Measurements from ENCODE around the gene BRAT1. TPM values are rescaled to one million over a fixed set of nuclear protein-coding genes. Genes with fewer than 3 reads are reported as not detected.
"Not testable (repeated sequence)": the region's sequence is repeated elsewhere in the genome, so short reads cannot be mapped to it uniquely, and the experiment has no call there.

Gene BRAT1
- total RNA-seq, 1 donor from 2014 or later: 39.5 TPM

DNA sequence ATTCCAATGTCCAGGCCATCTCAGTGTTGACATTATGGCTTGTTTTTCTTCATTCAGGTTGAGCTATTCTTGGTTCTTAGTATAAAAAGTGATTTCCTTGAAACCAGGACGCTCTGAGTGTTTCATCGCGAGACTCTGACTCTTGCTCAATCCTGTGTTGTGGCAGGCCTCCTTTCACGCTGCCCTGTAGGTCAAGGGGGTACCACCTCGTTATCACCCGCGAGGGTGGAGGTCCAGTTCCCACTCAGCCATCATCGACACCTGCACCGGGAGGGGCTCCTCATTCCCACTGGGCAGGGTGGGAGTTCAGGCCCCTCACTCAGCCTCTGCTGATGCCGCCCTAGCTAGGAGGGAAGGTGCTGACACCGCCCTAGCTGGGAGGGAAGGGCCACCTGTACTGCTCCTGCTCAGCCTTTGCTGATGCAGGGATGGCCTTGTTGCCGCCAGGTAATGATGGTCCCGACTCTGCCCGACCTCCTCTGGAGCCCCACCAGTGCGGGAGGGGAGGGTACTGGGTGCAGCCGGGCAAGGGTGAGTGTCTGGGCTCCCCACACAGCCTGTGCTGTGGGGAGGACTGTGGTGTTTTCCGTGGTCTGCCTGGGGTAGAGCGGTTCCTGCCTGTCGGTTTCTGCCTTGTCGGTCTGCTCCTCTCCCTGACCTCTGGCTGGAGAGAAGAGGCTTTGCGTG lies 19.9 kb upstream of the BRAT1 start:
- no peak overlapping the region for H3K4me3 Mint-ChIP-seq
- no peak overlapping the region for H3K27ac Mint-ChIP-seq
- intact Hi-C loops (cut with micrococcal nuclease): no loop called here
- H3K27me3 Mint-ChIP-seq: no peaks in the 10 kb centered on the region
- no peak for DNase-seq
- H3K9me3 Mint-ChIP-seq: no peaks in the 10 kb centered on the region
- H3K4me1 Mint-ChIP-seq: peaks cover 4% of the 10 kb centered on the region
- peaks cover 9% of the 10 kb centered on the region for H3K36me3 Mint-ChIP-seq (ENCODE audit: low read depth)

- no peaks in the 10 kb centered on the region for H3K9me3 Mint-ChIP-seq
- no peaks in the 10 kb centered on the region for H3K27me3 Mint-ChIP-seq
- no peak overlapping the region for H3K27ac Mint-ChIP-seq
- H3K4me1 Mint-ChIP-seq: peaks cover 4% of the 10 kb centered on the region
- no peak for DNase-seq
- H3K4me3 Mint-ChIP-seq: no peak overlapping the region
- intact Hi-C loops (cut with micrococcal nuclease): no loop called here
- H3K36me3 Mint-ChIP-seq (ENCODE audit: low read depth): peaks cover 7% of the 10 kb centered on the region
Observed at GRCh38 chr7:2573761-2574160, 18.4 kb upstream of the BRAT1 start.

DNA sequence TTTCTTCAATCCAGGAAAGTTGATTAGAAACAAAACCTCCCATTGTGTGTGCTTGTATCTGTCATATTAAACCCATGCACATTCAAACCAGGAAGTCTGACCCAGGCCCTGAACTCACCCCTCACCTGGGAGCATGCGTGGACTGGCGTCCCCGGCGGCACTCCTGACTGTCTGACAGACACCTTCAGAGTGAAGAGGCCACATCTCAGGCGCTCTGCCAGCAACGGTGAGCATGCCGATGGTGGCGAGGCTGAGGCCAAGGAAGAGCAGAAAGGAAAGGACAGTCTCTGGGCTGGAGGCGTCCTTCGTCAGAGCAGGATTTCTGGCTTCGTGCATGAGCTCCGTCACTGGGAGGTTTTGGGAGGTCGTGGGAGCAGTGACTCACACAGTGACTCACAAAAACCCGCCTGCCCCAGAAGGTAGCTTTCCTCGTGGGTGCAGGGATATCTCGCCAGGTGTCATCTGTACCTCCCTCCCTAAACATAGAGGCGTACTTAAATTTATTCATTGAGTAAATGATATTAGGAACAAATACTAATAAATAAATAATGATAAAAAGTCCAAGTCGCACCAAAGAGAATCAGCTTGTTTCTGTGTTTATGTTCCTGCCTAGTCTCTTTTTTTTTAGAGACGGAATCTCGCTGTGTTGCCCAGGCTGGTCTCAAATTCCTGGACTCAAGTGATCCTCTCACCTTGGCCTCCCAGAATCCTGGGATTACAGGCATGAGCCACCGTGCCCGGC lies 16.9 kb upstream of the BRAT1 start:
- Mint-ChIP-seq H3K27ac (no peak overlapping the region), H3K4me1 (peaks cover 4% of the 10 kb centered on the region), H3K27me3 (no peaks in the 10 kb centered on the region), H3K4me3 (no peak overlapping the region), H3K9me3 (no peaks in the 10 kb centered on the region), H3K36me3 (ENCODE audit: low read depth) (peaks cover 7% of the 10 kb centered on the region)
- DNase-seq: no peak
- intact Hi-C loops (cut with micrococcal nuclease): no loop called here

DNA sequence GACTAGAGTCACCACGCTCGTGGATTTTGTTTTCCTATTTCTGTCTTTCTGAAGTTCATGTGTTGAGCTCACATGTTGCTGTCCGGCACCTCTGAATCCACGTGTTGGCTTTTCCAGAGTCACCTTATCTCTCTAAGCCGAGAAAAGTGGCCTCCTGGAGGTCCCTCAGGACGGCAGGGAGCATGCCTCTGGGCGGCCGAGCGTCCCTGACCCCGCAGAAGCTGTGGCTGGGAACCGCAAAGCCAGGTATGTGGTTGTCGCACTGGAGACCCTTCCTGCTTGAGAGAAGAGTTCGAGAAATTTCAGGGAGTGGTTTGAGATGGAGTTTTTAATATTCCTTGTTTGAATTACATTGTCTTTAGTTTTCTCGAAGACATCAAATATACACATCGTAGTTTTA lies 16.1 kb upstream of the BRAT1 start:
- H3K27me3 Mint-ChIP-seq: no peaks in the 10 kb centered on the region
- no peak for DNase-seq
- intact Hi-C loops (cut with micrococcal nuclease): no loop called here
- H3K9me3 Mint-ChIP-seq: no peaks in the 10 kb centered on the region
- H3K27ac Mint-ChIP-seq: no peak overlapping the region
- no peak overlapping the region for H3K4me3 Mint-ChIP-seq
- H3K4me1 Mint-ChIP-seq: peaks cover 6% of the 10 kb centered on the region
- peaks cover 7% of the 10 kb centered on the region for H3K36me3 Mint-ChIP-seq (ENCODE audit: low read depth)

GRCh38 chr7:2570021-2570420 lies 14.7 kb upstream of the BRAT1 start:
- Mint-ChIP-seq H3K4me1 (peaks cover 6% of the 10 kb centered on the region), H3K4me3 (no peak overlapping the region)
- intact Hi-C loops (cut with micrococcal nuclease): no loop called here

DNA sequence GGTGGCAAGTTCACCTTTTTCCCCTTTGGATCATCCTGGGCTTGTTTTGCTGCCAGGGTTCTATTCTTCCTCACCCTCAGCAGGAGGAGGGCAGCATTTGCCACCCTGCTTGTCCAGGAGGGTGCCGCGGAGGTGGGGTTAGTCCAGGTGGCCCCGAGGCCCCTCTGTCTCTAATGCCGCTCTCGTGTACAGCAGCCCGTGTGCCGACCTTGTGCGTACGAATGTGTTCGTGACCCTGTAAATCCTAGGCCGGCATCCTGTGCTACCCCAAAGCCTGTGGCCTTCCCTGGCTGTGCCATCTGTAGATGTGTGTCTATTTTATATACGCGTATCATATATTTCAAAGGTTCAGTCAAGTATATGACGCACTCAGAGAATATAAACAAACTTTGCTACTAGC lies 14.1 kb upstream of the BRAT1 start:
- H3K4me3 Mint-ChIP-seq: no peak overlapping the region

More at GRCh38 chr7:2570021-2570420, 14.7 kb upstream of the BRAT1 start:
- H3K27ac Mint-ChIP-seq: no peak overlapping the region
- no peaks in the 10 kb centered on the region for H3K9me3 Mint-ChIP-seq
- no peaks in the 10 kb centered on the region for H3K27me3 Mint-ChIP-seq
- no peak for DNase-seq
- H3K36me3 Mint-ChIP-seq (ENCODE audit: low read depth): peaks cover 7% of the 10 kb centered on the region

GRCh38 chr7:2568521-2569223 lies 13.3 kb upstream of the BRAT1 start:
- intact Hi-C loops (cut with micrococcal nuclease): no loop called here

More for the DNA sequence above, 14.1 kb upstream of the BRAT1 start:
- H3K36me3 Mint-ChIP-seq (ENCODE audit: low read depth): peaks cover 7% of the 10 kb centered on the region
- no peaks in the 10 kb centered on the region for H3K9me3 Mint-ChIP-seq
- H3K4me1 Mint-ChIP-seq: peaks cover 6% of the 10 kb centered on the region
- no peak overlapping the region for H3K27ac Mint-ChIP-seq
- DNase-seq: no peak
- no peaks in the 10 kb centered on the region for H3K27me3 Mint-ChIP-seq
- intact Hi-C loops (cut with micrococcal nuclease): no loop called here

DNA sequence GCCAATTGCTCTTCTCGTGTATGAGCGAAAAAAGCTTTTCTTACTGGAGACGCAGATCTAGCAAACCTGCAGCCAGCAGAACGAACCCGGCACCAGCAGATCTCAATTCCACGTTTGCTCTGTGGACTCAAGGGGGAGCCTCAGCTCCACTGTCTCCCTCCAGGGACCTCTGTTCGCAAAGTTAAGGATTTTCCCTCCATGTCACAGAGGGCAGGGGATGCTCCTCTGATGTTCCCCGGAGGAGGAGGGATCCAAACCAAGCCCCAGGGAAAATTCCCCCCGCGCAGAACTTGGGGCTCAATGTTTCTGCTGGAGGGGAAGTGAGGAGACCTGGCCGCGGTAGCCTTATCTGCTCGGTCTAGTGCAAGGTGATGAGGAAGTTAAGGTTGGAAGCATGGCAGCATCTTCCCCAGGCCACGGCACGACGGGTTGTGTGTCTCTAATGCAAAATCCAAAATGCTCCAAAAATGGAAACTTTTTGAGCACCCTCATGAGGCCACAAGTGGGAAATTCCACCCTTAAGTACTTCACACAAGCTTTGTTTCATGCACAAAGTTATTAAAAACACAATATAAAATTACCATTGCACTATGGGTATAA lies 12.5 kb upstream of the BRAT1 start:
- Mint-ChIP-seq H3K27ac (no peak overlapping the region), H3K4me3 (no peak overlapping the region), H3K9me3 (no peaks in the 10 kb centered on the region), H3K36me3 (ENCODE audit: low read depth) (no peaks in the 10 kb centered on the region), H3K27me3 (no peaks in the 10 kb centered on the region), H3K4me1 (peaks cover 6% of the 10 kb centered on the region)
- intact Hi-C loops (cut with micrococcal nuclease): no loop called here
- no peak for DNase-seq

More at GRCh38 chr7:2568521-2569223, 13.3 kb upstream of the BRAT1 start:
- Mint-ChIP-seq H3K4me3 (no peak overlapping the region), H3K27me3 (no peaks in the 10 kb centered on the region), H3K36me3 (ENCODE audit: low read depth) (peaks cover 5% of the 10 kb centered on the region), H3K9me3 (no peaks in the 10 kb centered on the region), H3K27ac (no peak overlapping the region), H3K4me1 (peaks cover 6% of the 10 kb centered on the region)
- no peak for DNase-seq

- no peaks in the 10 kb centered on the region for H3K27me3 Mint-ChIP-seq
- no peaks in the 10 kb centered on the region for H3K9me3 Mint-ChIP-seq
- no peak overlapping the region for H3K27ac Mint-ChIP-seq
- no peaks in the 10 kb centered on the region for H3K36me3 Mint-ChIP-seq (ENCODE audit: low read depth)
- no peak for DNase-seq
- intact Hi-C loops (cut with micrococcal nuclease): no loop called here
- peaks cover 3% of the 10 kb centered on the region for H3K4me1 Mint-ChIP-seq
- H3K4me3 Mint-ChIP-seq: no peak overlapping the region
Observed at GRCh38 chr7:2566890-2567678, 11.8 kb upstream of the BRAT1 start.

- intact Hi-C loops (cut with micrococcal nuclease): no loop called here
- H3K4me3 Mint-ChIP-seq: no peak overlapping the region
- H3K27ac Mint-ChIP-seq: no peak overlapping the region
Observed at GRCh38 chr7:2566348-2566889, 11.1 kb upstream of the BRAT1 start.

DNA sequence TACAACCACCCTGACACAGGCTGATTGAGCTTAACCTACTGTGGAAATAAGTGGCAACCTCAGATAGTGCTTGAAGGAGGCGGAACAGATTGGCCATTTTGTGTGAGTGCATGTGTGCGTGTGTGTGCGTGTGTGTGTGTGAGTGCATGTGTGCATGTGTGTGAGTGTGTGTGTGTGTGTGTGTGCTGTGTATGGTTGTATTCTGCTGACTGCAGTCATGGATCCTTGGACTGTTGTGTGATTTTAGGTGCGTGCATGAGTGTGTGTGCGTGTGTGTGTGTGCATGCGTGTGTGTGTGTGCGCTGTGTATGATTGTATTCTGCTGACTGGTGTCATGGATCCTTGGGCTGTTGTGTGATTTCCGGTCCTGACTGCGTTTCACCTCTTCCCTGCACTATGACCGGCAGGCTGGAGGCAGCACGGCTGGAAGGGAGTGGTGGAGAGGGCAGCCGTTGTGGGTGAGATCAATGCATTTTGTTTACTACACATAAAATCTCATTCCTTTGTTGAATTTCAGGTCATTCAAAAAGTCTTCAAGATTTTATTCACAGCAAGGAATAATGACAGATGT lies 9.7 kb upstream of the BRAT1 start:
- H3K27me3 Mint-ChIP-seq: no peaks in the 10 kb centered on the region
- H3K4me3 Mint-ChIP-seq: no peak overlapping the region
- no peaks in the 10 kb centered on the region for H3K9me3 Mint-ChIP-seq
- no peaks in the 10 kb centered on the region for H3K36me3 Mint-ChIP-seq (ENCODE audit: low read depth)
- intact Hi-C loops (cut with micrococcal nuclease): no loop called here
- no peak for DNase-seq
- H3K4me1 Mint-ChIP-seq: peaks cover 3% of the 10 kb centered on the region
- no peak overlapping the region for H3K27ac Mint-ChIP-seq

More at GRCh38 chr7:2566348-2566889, 11.1 kb upstream of the BRAT1 start:
- Mint-ChIP-seq H3K36me3 (ENCODE audit: low read depth) (no peaks in the 10 kb centered on the region), H3K4me1 (peaks cover 2% of the 10 kb centered on the region), H3K27me3 (no peaks in the 10 kb centered on the region), H3K9me3 (no peaks in the 10 kb centered on the region)
- DNase-seq: no peak

GRCh38 chr7:2563955-2564354 lies 8.6 kb upstream of the BRAT1 start:
- H3K27me3 Mint-ChIP-seq; H3K4me1 Mint-ChIP-seq; H3K4me3 Mint-ChIP-seq; H3K9me3 Mint-ChIP-seq; H3K27ac Mint-ChIP-seq; H3K36me3 Mint-ChIP-seq (ENCODE audit: low read depth); DNase-seq; intact Hi-C loops (cut with micrococcal nuclease): not testable (repeated sequence)

Measured in activated CD4-positive, alpha-beta T cell treated with anti-CD3 and anti-CD28 coated beads, Interleukin-2, amount 10 ng/mL, durations not matched to agents 24 days and 14 days (primary cell).